Small intestine (tissue), 7 donors: Measurements from ENCODE around the gene CMC2. TPM values are rescaled to one million over a fixed set of nuclear protein-coding genes. Genes with fewer than 3 reads are reported as not detected.

Experiments
- DNase-seq, 2 donors: peaks; one replicate each; pipeline versions ENCODE4 v3.0.0 to v3.0.0-alpha.2; 2013
- FAIRE-seq: peaks from 2 replicates; lab custom pipeline; 2012; peaks lifted over from hg19 to GRCh38; lab: Jason Lieb, UNC
- H3K27ac ChIP-seq, 3 donors: one replicate each; pipeline ENCODE4 v1.5.1; 2013; ENCODE audit warnings: low read length in 2 of 3, mild to moderate bottlenecking in 2 of 3, control low read depth in 1 of 3, inconsistent platforms in 1 of 3, low read depth in 1 of 3, moderate library complexity in 1 of 3
- H3K27me3 ChIP-seq, 3 donors: one replicate each; pipeline ENCODE4 v1.6.1; 2013; ENCODE audit warnings: low read length in 3 of 3, inconsistent platforms in 1 of 3; ENCODE audit not compliant: control insufficient read depth in 3 of 3, insufficient read depth in 3 of 3
- H3K36me3 ChIP-seq, 3 donors: one replicate each; pipeline ENCODE4 v1.6.1; 2013; ENCODE audit warnings: low read length in 3 of 3, inconsistent platforms in 1 of 3, low read depth in 1 of 3, mild to moderate bottlenecking in 1 of 3, moderate library complexity in 1 of 3; ENCODE audit not compliant: control insufficient read depth in 3 of 3, insufficient read depth in 2 of 3
- H3K4me1 ChIP-seq, 3 donors: one replicate each; pipeline ENCODE4 v1.6.1; 2013; ENCODE audit warnings: low read length in 2 of 3, inconsistent platforms in 1 of 3, low read depth in 1 of 3, mild to moderate bottlenecking in 1 of 3, moderate library complexity in 1 of 3; ENCODE audit not compliant: control insufficient read depth in 3 of 3, insufficient read depth in 2 of 3
- H3K4me3 ChIP-seq, 3 donors: one replicate each; pipeline ENCODE4 v1.5.1; 2013; ENCODE audit warnings: low read length in 3 of 3, control low read depth in 1 of 3, inconsistent platforms in 1 of 3, low read depth in 1 of 3, mild to moderate bottlenecking in 1 of 3, moderate library complexity in 1 of 3
- H3K9me3 ChIP-seq, 2 donors: one replicate each; pipeline ENCODE4 v1.6.1; 2013; ENCODE audit warnings: low read depth in 1 of 2, low read length in 1 of 2; ENCODE audit not compliant: control insufficient read depth in 2 of 2, insufficient read depth in 1 of 2
- WGBS, 3 donors: extraction: QIAGEN DNeasy Blood & Tissue Kit; methylation state at CpG; one replicate each; pipeline ENCODE4 v1.1.7; 2013; 5-methylcytosine and 5-hydroxymethylcytosine counted together
- polyA plus RNA-seq, 4 donors: library from polyadenylated mRNA; stranded (reverse) in 3 of 4; unstranded in 1 of 4; fragments of 200-250 nt in 3 of 4; fragments of 120-200 nt in 1 of 4; gene quantifications; one replicate each; pipeline versions ENCODE4 v1.2.1 to v1.2.3, GENCODE V29; 2013
- donor health status: healthy with polysubstance abuse.
- donor health status: control.
- donor health status: control.
- donor health status: Bipolar disorder and iron deficiency.
- donor health status: healthy.

CMC2 gene
- polyA plus RNA-seq, 4 donors, result 50.0 to 140 (median 125) TPM

- no peak for FAIRE-seq
- 0 to 1% (median 0%) methylated on average over 37 to 80 of the region's 80 CpGs for WGBS, 3 donors
These were observed 29.5 kb upstream of the CMC2 start for GRCh38 chr16:81035975-81036750.

GRCh38 chr16:81035398-81035974 lies 28.8 kb upstream of the CMC2 start, which contains the start of gene ATMIN:
Gene ATMIN (plus strand): TSS chr16:81035842. CDS start chr16:81035871, 29 bp downstream.
- no peaks in the 10 kb centered on the region for H3K27me3 ChIP-seq
- FAIRE-seq, result no peak
- peaks cover 0 to 14% (median 9%) of the 10 kb centered on the region in 3 donors for H3K4me1 ChIP-seq
- peaks cover 0 to 13% (median 4%) of the 10 kb centered on the region in 3 donors for H3K36me3 ChIP-seq
- peak within 1 kb of the TSS; percentile 66 to 97 (median 82) for H3K4me3 ChIP-seq
- H3K9me3 ChIP-seq, result no peaks in the 10 kb centered on the region
- WGBS, 3 donors, result 3 to 4% (median 3%) methylated on average over 39 to 54 of the region's 54 CpGs
- DNase-seq, result peak; percentile 95 to 98
- H3K27ac ChIP-seq, result peak within 1 kb of the TSS; percentile 47 to 90 (median 71)

More at GRCh38 chr16:81035975-81036750, 29.5 kb upstream of the CMC2 start:
- Histone ChIP-seq H3K4me1 (peaks cover 0 to 14% (median 9%) of the 10 kb centered on the region in 3 donors), H3K27ac (peak overlapping the region; percentile 43 to 90 (median 71)), H3K36me3 (peaks cover 0 to 13% (median 4%) of the 10 kb centered on the region in 3 donors), H3K27me3 (no peaks in the 10 kb centered on the region), H3K4me3 (peak overlapping the region; percentile 66 to 97 (median 82)), H3K9me3 (no peaks in the 10 kb centered on the region)
- peak; percentile 21 to 74 for DNase-seq

GRCh38 chr16:81029930-81030604 lies 23.4 kb upstream of the CMC2 start:
- DNase-seq (no peak), FAIRE-seq (no peak)
- Histone ChIP-seq H3K4me1 (no peaks in the 10 kb centered on the region), H3K27me3 (no peaks in the 10 kb centered on the region), H3K9me3 (peaks cover 0 to 4% of the 10 kb centered on the region in 2 donors), H3K27ac (no peak overlapping the region), H3K36me3 (peaks cover 0 to 6% (median 4%) of the 10 kb centered on the region in 3 donors), H3K4me3 (no peak overlapping the region)
- WGBS, 3 donors, result 89 to 93% (median 92%) methylated on average over 11 of the region's 11 CpGs

- Histone ChIP-seq H3K27ac (no peak overlapping the region), H3K4me3 (no peak overlapping the region), H3K4me1 (no peaks in the 10 kb centered on the region), H3K36me3 (peaks cover 0 to 15% (median 4%) of the 10 kb centered on the region in 3 donors), H3K27me3 (no peaks in the 10 kb centered on the region), H3K9me3 (peaks cover 0 to 4% of the 10 kb centered on the region in 2 donors)
- no peak for FAIRE-seq
- no peak for DNase-seq
- WGBS, 3 donors, result 89 to 95% (median 94%) methylated on average over 4 of the region's 4 CpGs
These were observed 19.7 kb upstream of the CMC2 start for GRCh38 chr16:81026429-81026828.

GRCh38 chr16:81018496-81018895 lies 11.8 kb upstream of the CMC2 start:
- H3K36me3 ChIP-seq, result peaks cover 1 to 28% (median 7%) of the 10 kb centered on the region in 3 donors

GRCh38 chr16:81014672-81015071 lies 8.0 kb upstream of the CMC2 start:
- 93 to 96% (median 94%) methylated on average over 2 of the region's 2 CpGs for WGBS, 3 donors
- Histone ChIP-seq H3K36me3 (peaks cover 1 to 22% (median 5%) of the 10 kb centered on the region in 3 donors), H3K9me3 (no peaks in the 10 kb centered on the region), H3K27ac (no peak overlapping the region), H3K4me1 (no peaks in the 10 kb centered on the region), H3K27me3 (no peaks in the 10 kb centered on the region), H3K4me3 (no peak overlapping the region)
- no peak for DNase-seq
- FAIRE-seq, result no peak

More at GRCh38 chr16:81018496-81018895, 11.8 kb upstream of the CMC2 start:
- DNase-seq, result no peak
- 93 to 100% (median 95%) methylated on average over 2 of the region's 2 CpGs for WGBS, 3 donors
- FAIRE-seq, result no peak
- no peaks in the 10 kb centered on the region for H3K27me3 ChIP-seq
- H3K9me3 ChIP-seq, result no peaks in the 10 kb centered on the region
- no peaks in the 10 kb centered on the region for H3K4me1 ChIP-seq
- H3K4me3 ChIP-seq, result no peak overlapping the region
- H3K27ac ChIP-seq, result no peak overlapping the region

GRCh38 chr16:81012974-81013373 lies 6.3 kb upstream of the CMC2 start:
- peaks cover 1 to 16% (median 5%) of the 10 kb centered on the region in 3 donors for H3K36me3 ChIP-seq
- H3K9me3 ChIP-seq, result no peaks in the 10 kb centered on the region
- no peak overlapping the region for H3K4me3 ChIP-seq
- H3K27ac ChIP-seq, result no peak overlapping the region
- WGBS, 3 donors, result 89 to 97% (median 94%) methylated on average over 3 of the region's 3 CpGs
- FAIRE-seq (no peak), DNase-seq (no peak)
- H3K27me3 ChIP-seq, result no peaks in the 10 kb centered on the region
- no peaks in the 10 kb centered on the region for H3K4me1 ChIP-seq

GRCh38 chr16:81008505-81008789 lies 1.8 kb upstream of the CMC2 start:
- no peaks in the 10 kb centered on the region for H3K27me3 ChIP-seq
- H3K27ac ChIP-seq, result peak overlapping the region in 1 of 3 donors; percentile 100
- peak overlapping the region in 2 of 3 donors; percentile 81 to 92 for H3K4me3 ChIP-seq
- H3K4me1 ChIP-seq, result peaks cover 0 to 11% (median 4%) of the 10 kb centered on the region in 3 donors
- H3K36me3 ChIP-seq, result peaks cover 0 to 5% (median 0%) of the 10 kb centered on the region in 3 donors
- no peaks in the 10 kb centered on the region for H3K9me3 ChIP-seq
- DNase-seq, result no peak
- FAIRE-seq, result no peak
- WGBS, 3 donors, result 91 to 94% (median 92%) methylated on average over 12 of the region's 12 CpGs
